ENCODE measurements around the gene NOL4L.

GRCh38 chr20:32454164-32455145, 130.7 kb downstream of the NOL4L start:
- TF ChIP-seq CTCF (IDR thresholded peaks at IDR 0.05; ENCODE audit: insufficient read depth, low read length, poor library complexity, severe bottlenecking) (no peak), EZH2phosphoT487 (conservative IDR thresholded peaks at IDR 0.05; ENCODE audit: low read length) (no peak)
